HS-27A (cell line): ENCODE measurements around the gene ANO9.
"Not testable (repeated sequence)": the region's sequence is repeated elsewhere in the genome, so short reads cannot be mapped to it uniquely, and the experiment has no call there.

Source experiments
- DNase-seq: peaks from one replicate; pipeline ENCODE4 v3.0.0-alpha.2; 2012; ENCODE audit warnings: low read depth, missing footprints

The ANO9 gene

DNA sequence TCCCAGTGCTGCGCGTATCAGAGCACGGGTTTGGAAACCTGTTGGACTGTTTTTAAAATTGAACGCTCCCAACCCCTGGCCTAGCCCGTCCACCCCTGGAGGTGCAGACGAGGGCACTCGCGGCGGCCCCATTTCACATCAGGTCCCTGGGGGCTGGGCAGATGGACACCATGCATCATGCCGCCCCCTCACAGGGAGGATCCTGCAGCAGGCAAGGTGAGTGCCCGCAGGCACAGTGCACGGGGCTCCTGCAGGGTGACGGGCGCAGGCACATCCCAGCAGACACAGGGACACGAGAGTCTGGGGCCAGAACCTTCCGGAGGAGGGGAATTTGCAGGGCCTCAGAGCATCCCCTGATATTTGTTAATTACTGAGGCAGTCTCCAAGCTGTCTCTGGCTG, 7.3 kb downstream of the ANO9 start:
- DNase-seq: no peak

DNA sequence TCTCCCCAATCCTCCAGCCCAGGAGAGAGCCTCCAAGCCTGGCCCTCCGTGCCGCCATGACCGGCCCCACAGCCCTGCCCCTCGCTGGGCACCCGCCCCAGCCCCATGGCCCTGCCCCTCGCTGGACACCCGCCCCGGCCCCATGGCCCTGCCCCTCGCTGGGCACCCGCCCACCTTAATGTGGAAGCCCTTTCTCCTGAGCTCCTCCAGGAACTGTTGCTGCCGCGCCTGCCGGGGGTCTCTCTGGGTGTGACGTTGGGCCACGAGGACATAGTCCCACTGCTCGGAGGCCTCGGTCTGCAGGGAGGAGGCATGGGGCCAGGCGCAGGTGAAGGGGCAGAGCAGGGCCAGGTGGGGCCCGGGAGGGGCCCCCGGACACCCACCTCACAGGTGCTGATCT, 8.2 kb downstream of the ANO9 start:
- no peak for DNase-seq

DNA sequence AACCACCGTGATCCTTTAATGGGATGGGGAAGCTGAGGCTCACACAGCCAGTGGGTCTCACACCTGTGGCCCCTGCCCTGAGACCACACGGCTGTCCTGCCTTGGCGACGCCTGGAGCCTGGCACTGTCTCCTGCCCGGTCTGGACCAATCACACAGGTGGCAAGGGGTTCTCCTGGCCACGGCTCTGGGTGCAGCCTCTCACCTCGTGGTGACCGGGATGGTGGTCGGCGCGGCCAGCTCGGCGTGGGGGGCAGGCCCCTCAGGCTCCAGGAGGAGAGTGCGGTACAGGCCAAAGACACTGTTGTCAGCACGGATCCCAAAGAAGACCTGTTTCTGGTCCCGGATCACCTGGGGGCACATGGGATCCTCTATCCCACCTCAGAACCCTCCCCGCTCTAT, 8.7 kb downstream of the ANO9 start:
- no peak for DNase-seq

DNA sequence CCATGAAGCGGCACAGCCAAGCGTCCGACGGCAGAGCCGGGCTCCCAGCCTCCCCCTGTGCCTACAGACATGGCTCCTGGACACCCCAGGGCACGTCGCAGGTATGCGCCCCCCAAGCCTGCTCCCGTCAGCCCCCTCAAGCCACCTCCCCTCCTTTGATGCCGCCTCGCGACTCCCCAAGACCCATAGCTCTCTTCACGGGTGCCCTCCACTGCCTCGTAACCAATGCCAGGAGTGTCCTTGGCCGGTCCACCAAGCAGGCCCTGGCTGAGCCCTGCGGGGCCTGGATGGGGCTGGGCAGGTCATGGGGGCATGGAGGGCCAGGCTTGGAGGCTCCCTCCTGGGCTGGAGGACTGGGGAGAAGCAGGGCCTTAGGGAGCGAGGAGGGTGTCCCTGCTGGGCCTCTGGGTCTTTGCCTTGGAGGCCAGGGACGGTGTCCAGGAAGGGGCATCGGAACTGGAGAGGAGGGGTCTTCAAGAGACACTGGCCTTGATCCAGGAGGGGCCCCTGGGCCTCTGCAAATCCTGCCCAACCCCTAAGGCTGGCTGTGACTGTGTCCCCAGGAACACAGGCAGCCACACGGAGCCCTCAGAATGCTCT, 9.2 kb downstream of the ANO9 start:
- no peak for DNase-seq

DNA sequence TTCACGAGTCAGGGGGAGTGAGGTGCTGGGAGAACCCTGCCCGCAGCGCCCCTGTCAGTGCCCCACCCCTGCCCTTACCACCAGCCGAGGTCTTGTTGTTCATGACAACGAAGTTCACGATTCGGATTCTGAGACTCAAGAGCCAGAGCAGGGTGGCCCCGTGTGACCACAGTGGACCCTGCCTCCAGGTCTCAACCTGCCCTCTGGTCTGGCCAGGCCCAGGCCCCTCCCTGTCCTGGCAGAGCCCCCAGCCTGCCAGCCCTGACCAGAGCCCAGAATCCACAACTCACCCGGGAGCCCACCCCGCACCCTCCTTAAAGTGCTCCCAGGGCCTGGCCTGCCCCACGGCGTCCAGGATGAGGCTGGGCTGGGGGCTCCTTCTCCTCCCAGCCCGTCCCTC, 9.9 kb downstream of the ANO9 start:
- DNase-seq: no peak

GRCh38 chr11:429931-430456, 11.8 kb downstream of the ANO9 start:
- DNase-seq: no peak

GRCh38 chr11:429391-429790, 12.4 kb downstream of the ANO9 start:
- no peak for DNase-seq

GRCh38 chr11:428295-428694, 13.5 kb downstream of the ANO9 start:
- DNase-seq: no peak

GRCh38 chr11:426851-427250, 15.0 kb downstream of the ANO9 start:
- DNase-seq: no peak

DNA sequence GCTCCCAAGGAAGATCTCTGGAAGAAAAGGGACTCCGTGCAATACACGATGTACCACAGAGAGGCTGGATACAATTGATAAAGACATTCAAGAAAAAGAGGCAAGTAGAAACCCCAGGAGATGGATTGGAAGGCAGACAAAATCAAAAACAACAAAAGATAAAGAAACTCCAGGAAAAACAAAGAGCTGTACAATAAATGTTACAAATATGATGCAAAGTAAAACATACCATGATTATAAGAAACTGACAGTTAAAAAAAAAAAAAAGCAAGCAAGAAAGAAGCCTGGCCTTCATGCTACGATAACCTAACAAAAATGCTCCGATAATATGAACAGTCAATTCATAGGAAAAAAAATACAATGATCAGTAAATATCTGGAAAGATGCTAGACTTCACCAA, 16.5 kb downstream of the ANO9 start:
- no peak for DNase-seq

DNA sequence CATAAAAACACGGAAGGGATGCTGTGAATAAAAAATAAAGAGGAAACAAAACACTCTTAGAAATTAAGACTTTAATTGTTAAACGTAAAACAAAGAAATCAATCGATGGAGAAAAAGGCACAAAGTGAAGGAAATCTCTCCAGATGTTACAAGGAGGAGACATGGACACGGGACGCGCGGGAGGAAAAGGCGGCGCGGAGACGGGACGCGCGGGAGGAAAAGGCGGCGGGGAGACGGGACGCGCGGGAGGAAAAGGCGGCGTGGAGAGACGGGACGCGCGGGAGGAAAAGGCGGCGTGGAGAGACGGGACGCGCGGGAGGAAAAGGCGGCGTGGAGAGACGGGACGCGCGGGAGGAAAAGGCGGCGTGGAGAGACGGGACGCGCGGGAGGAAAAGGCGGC, 17.0 kb downstream of the ANO9 start:
- not testable (repeated sequence) for DNase-seq

- DNase-seq: no peak
These were observed 17.6 kb downstream of the ANO9 start for GRCh38 chr11:424232-424631.

DNA sequence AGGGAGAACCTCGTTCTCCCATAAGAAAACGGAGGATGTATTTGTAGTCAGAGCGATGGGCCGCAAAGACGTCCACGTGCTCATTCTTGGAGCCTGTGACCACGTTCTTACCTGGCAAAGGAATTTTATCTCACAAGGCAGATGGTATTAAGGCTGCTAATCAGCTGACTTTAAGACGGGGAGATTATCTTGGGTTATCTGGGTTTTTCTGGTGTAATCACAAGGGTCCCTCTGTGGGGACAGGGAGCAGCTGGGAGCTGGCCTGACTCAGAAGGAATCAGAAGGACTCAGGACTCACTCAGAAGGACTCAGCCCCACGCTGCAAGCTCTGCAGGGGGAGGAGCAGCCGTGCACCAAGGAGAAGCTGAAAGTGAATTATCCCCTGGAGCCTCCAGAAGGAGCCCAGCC, 19.6 kb downstream of the ANO9 start:
- DNase-seq: no peak

DNA sequence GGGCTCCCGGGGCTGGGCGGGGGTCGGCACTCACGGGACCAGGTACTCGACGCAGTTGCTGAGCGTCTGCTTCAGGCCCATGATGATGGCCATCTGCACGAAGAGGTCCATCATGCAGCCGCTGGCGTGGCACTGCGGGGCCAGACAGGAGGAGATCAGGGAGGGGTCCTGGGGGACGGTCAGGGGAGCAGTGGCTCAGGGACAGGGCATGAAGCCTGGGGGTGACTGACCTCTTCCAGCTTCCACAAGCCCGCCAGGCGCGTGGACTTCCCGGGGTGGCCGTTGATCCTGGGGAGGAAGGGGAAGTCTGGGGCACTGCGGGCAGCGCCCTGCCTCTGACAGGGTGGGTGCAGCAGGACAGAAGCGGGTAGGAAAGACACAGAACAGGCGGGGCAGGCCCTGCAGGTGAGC, 20.9 kb downstream of the ANO9 start:
- DNase-seq: no peak

DNA sequence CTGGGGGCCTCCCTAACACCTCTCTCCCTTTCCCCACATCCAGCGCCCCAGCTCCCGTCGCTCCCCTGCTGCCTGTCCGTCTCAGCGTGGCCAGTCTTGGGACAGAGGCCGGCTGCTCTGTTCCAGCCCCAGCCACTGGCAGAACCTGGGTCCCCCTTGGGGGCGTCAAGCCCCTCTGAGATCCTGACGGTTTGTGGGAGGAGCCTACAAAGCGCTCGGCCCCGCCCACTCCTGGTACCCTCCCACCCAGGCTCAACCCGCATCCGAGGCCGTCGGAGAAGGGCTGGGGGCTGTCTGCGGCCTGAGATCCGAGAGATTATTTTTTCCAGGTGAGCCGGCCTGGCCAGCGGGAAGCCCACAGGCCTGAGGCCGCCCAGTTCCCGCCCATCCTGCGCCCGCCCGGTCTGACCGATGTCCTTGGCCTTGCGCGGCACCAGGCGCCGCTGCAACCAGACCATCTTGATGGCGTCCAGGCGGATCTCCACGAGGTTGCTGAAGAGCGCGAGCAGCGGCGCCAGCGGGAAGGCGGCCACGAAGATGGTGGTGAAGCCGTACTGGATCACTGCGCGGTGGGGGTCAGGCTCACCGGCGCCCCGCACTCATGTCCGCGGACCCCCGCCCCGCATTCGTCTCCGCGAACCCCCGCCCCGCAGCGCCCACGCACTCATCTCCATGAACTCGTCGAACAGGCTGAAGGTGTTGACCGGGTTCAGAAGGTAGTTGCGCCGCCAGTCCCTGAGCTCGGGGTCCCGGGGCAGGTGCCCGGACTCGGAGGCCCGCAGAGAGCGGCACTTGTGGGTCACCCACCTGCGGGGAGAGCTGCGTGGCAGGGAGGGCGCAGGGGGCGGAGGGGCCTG, 21.5 kb downstream of the ANO9 start:
- no peak for DNase-seq

GRCh38 chr11:419248-420005, 22.4 kb downstream of the ANO9 start:
- DNase-seq: no peak

GRCh38 chr11:418343-419247, 23.2 kb downstream of the ANO9 start:
- DNase-seq: no peak

GRCh38 chr11:417652-418342, 24.0 kb downstream of the ANO9 start:
- DNase-seq: no peak

DNA sequence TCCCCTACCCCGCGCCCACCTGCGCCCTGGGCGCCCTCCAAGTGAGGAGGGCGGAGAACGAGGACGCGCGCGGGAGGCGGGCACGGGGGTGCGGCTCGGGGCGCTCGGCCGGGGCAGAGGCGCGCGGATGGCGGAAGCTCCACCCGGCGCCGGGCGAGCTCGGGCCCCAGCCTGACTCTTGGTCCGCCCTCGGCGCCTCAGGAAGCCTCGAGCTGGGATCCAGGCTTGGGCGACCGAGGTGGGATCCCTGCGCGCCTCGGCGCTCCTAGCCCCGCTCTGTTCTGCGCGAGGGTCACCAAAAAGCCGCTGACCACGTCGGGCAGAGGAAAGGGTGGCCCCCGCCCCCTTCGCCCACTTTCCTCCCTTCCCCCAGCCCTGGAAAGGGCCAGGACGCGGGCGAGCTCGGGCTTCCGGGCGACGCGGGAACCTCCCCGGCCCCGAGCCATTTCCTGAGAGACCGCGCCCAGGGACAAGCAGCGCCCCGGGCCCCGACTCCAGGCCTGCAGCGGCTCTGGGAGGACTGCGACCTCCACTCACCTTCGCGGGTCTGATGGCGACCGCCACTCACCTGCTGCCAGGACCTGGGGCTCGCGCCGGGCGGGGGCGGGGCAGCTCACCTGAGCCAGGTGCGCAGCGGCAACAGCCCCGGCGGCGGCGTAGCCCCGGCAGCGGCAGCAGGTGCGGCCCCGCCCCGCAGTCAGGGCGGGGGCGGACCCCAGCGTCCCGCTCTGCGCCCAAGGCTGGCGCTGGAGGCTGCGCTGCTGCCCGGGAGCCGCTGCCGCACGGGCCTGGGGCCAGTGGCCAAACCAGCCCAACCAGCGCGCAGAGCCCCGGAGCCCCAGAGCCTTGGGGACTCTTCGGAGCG, 24.8 kb downstream of the ANO9 start:
- no peak for DNase-seq
